HS-27A (cell line): Measurements from ENCODE around the gene SPIC.
"Not testable (repeated sequence)": the region's sequence is repeated elsewhere in the genome, so short reads cannot be mapped to it uniquely, and the experiment has no call there.

Source experiments
- DNase-seq: peaks from one replicate; pipeline ENCODE4 v3.0.0-alpha.2; 2012; ENCODE audit warnings: low read depth, missing footprints

The SPIC gene

DNA sequence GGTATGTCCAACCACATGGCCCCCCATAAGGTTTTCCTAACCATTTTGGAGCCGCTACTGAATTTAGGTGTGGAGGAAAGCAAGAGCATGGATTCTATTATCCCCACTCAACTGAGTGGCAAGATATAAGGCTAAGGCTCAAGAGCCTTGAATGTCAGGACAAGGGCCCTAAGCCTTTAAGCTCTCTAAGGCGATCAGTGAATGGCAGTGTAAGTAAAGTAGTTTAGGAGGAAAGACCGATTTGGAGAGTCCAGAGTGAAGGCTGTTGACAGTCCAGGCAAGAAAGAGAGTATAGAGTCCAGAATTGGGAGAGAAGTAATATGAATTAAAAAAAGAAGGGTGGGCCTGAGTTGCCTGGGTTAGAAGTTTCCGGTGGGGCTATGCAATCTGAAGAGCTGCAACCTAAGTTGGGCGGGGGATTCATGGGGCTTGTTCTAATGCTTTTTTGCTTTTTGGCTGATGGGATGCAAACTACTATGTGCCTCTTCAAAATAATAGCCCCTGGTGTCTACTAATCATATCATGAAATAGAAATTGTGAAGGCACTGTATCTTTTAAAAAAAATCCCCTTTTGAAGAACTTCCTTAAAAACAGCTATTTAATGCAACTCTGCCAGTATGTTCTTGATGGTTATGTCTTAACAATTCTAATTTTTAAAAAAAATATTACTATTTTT, at the start of gene SPIC:
Gene SPIC (plus strand): TSS at position 626 of the 676 bp plus-strand sequence. CDS start 1,569 bp downstream, outside the sequence.
- DNase-seq: no peak

DNA sequence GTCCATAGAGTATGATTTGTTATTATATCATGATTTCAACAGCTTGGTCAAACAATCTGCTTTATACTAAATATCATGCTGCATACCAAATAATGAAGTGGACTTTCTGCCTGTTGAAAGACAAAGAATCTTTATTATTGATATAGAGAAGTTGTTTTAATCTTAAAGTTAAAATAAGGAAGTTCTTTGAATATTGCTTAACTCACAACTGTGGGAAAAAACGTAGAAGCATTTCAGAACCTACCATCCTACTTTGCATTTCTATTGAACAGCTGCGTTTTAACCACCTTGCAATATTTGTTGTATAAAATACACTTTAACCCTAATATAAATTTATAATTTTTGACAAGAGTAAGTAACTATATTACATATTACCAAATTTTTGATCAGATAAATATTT, 44.7 kb upstream of the SPIC start:
- DNase-seq: no peak

- no peak for DNase-seq
These were observed 39.0 kb upstream of the SPIC start for GRCh38 chr12:101436136-101436535.

DNA sequence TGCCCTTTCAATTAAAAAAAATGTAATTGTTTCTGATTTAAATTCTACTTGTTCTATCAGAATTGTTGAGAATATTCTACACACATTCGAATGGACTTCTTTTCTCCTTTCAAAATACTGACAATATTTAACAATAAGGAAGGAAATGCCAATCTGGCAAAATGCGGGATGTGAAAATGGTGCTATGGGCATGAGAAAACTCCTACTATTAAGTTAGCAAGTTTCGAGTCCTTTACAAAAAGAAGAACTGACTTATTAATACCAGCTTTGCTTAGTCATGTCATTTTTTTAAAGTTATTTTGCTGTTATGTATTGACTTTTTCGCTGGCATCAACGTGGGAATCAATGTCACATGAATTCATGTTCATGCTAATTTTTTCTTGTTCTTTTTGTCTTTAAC, 35.9 kb upstream of the SPIC start:
- no peak for DNase-seq

GRCh38 chr12:101441461-101442224, 33.5 kb upstream of the SPIC start:
- no peak for DNase-seq

DNA sequence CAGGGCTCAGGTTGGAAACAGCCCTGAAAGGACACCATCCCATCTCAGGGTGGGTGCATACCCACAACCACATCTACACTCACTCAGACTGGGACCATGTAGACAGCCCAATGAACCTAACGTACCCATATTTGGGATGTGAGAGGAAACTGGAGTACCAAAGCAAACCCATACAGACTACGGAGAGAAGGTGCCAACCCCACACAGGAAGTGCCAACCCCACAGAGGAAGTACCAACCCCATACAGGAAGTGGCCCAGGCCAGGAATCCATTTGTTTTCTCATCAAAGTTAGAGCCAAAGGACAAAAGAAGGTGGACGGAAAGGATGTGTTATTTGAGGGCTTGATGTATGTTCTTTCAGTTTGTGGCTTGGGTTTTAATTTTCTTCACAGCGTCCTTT, 19.5 kb upstream of the SPIC start:
- no peak for DNase-seq

- no peak for DNase-seq
These were observed 15.3 kb upstream of the SPIC start for GRCh38 chr12:101459642-101460346.

- DNase-seq: no peak
These were observed 6.2 kb upstream of the SPIC start for GRCh38 chr12:101468948-101469347.

DNA sequence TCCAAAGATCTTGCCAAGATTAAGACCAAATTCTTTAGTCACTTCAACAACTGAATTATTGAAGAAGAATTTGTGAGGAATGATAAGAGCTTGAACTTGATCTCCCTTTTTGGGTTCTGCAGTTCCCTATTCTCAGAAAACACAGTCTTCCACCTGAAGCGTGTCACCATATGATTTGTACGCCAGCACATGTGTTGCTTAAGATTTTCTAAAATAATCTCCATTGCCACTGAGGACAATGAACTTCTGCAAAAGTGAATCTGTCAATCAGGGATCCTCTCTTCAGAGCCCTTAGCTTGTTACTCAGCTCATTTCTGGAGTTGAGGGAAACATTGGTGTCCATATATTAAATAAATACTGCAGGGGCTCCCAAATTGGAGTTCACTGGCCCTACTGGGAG, 4.2 kb upstream of the SPIC start:
- no peak for DNase-seq

GRCh38 chr12:101471878-101472277, 3.3 kb upstream of the SPIC start:
- not testable (repeated sequence) for DNase-seq

DNA sequence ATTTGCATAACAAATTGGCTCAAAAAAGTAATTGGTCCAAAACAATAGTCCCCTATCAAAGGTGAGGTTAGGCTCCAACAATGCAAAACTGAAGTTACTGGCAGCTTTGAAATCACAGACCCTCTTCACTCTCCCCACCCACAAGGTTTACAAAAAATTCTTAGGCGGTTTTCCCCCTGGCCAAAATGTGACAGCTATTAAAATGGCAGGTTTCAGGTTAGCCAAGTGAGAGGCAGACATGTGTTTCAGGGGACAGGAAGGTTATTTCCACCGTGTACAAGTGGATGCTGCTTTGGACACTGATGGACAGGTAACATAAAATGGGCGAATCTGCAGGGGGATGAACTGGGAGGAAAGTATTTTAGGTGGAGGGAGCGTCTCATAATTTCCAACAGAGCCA, 888 bp upstream of the SPIC start:
- DNase-seq: no peak

DNA sequence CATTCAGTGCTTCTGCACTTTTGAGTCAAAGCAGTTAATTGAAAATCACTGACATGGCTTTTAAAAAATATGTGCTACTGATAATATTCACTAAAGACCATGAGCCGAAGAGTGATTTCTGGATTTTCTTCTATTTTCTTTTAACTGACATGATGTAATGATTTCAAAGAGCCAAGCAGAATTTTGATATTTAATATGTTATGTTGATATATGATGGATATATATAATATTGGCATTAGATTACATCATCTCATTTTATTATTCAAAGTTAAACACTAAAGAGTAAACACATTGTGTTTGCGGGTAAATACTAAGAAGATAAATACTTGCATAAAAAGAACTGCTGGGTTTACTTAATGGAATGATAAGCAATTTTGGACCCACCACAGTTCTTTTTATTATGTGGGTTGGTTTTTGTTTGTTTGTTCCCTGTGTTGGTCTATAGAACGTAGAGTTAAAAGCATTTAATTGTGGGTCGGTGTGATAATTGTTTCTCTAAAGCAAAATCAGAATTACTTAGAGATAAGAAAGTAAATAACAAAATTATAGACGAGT, 692 bp downstream of the SPIC start:
- no peak for DNase-seq

DNA sequence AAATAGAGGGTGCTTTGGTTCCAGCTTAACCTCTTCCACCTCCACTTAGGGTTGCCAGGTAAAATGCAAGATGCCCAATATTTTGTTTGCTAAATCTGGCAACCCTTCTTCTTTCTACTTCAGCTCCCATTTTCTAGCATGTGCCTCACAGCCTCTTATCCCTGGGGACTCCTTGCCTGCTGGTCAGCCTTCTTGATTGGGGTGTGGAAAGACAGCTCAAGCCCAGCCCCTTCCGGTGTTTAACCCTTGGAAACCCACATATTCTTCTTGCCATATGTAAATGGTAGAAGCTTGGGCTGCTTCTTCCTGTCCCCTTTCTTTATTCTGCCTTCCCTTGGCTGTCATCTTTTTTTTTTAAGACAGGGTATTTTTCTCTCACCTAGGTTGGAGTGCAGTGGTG, 5.7 kb downstream of the SPIC start:
- no peak for DNase-seq

GRCh38 chr12:101485021-101485420, 9.9 kb downstream of the SPIC start:
- DNase-seq: no peak

- no peak for DNase-seq
These were observed 13.3 kb downstream of the SPIC start for GRCh38 chr12:101488469-101488868.

DNA sequence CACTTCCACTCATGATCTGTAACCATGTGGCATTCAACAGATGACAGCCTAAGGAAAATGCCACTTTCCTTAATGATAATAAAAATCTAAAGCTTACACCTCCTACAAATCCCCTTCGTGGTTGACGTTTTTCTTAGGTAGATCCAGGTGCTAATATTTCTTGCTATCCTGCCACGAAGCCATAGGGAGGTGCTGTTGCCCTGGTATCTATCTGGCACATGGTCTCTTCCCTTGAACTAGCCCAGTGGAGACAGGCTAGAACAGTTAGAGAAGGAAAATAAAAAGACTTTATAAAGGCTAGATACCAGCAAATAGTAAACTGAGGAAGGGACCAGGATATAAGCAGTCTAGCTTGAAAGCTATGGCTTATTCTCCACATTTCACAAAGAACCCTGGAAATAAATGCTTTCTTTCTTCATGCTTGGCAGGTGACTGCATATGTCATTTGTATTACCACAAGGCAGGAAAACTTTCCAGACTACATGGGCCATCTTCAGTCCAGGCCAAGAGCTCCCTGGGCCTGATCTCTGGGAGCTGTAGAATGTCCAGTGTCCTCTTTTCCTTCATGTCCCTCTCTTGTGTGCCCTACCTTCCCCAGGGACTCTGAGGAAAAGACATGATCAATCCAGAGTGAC, 15.3 kb downstream of the SPIC start:
- no peak for DNase-seq

DNA sequence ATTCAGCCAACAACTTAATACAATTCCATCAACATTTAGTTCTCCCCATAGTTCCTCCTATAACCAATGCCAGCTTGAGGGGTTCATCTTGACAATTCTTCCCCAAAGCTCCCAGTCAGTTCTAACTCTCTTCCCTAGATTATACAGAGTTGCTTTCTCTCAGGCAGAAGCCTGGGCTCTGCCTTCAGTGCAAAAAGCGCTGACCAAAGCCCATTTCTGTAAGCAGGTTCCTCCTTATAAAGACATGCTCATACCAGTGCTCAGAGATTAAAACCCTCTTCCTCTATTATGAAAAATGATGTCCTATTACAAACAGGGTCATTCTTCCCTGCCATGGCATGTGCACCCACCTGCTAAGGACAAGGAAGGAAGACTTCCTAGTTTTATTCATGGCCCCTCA, 16.2 kb downstream of the SPIC start:
- no peak for DNase-seq

- DNase-seq: no peak
These were observed 18.4 kb downstream of the SPIC start for GRCh38 chr12:101493556-101493955.

GRCh38 chr12:101498252-101498651, 23.1 kb downstream of the SPIC start:
- no peak for DNase-seq

DNA sequence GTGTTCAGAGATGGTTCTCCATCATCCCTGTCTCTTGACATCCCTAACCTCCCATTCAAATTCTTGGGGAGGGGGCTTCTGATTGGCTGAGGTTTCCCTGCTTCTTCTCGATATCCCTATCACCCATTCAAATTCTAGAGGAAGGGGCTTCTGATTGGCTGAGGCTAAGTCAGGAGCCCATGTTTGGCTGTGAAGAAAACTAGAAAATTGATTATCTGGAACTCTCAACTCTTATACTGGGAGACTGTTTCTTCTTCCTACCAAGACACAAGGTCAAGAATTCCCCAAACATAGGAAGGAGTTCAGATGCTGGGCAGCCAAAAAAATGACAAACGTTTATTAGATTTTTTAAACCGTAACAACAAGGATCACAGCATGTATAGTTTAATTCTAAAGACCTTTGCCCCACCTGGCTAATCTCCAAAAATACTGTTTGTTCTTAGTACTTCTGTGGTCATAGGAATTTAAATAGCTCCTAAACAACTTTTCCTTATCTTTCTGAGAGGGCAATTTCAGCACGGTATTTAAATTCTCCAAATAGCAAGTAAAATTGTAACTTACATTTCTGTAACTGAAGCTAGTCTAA, 26.4 kb downstream of the SPIC start:
- no peak for DNase-seq

GRCh38 chr12:101521136-101521535, 46.0 kb downstream of the SPIC start:
- no peak for DNase-seq

DNA sequence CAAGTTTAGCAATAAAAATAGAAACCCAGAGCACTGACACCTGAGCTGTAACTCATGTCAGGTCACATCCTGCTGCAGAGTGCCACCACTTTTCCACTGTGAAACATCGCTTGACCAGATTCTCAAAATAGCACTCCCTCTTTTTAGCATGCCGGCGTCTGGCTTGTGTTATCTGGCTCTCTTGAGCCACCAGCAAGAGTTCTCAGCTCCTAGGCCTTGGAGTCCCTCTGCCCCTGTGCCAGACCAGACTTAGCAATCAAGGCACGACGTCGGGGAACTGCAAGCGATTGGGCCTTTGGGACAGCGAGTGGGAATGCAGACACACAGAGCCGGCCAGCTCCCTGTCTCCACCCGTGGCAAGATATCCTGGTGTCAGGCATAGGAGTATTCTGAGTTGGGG, 52.5 kb downstream of the SPIC start:
- no peak for DNase-seq
